HFF-Myc (cell line): ENCODE results near the gene PRPF6.
"Not testable (repeated sequence)": the region's sequence is repeated elsewhere in the genome, so short reads cannot be mapped to it uniquely, and the experiment has no call there.

Experiments
- DNase-seq: peaks from one replicate; pipeline ENCODE4 v3.0.0-alpha.2; 2011; ENCODE audit warnings: low read depth; ENCODE audit errors: extremely low read depth
- H3K4me3 ChIP-seq: replicated peaks from 2 replicates; pipeline ENCODE4 v1.5.1; 2011; ENCODE audit warnings: low read depth, mild to moderate bottlenecking, control low read depth, low read length
- TF ChIP-seq, protein P1 (sequence below): IDR thresholded peaks from 2 replicates; pipeline ENCODE4 v1.5.1; 2012; ENCODE audit warnings: mild to moderate bottlenecking, low read depth, low read length, control low read depth; ENCODE audit errors: missing control alignments

PRPF6 gene

DNA sequence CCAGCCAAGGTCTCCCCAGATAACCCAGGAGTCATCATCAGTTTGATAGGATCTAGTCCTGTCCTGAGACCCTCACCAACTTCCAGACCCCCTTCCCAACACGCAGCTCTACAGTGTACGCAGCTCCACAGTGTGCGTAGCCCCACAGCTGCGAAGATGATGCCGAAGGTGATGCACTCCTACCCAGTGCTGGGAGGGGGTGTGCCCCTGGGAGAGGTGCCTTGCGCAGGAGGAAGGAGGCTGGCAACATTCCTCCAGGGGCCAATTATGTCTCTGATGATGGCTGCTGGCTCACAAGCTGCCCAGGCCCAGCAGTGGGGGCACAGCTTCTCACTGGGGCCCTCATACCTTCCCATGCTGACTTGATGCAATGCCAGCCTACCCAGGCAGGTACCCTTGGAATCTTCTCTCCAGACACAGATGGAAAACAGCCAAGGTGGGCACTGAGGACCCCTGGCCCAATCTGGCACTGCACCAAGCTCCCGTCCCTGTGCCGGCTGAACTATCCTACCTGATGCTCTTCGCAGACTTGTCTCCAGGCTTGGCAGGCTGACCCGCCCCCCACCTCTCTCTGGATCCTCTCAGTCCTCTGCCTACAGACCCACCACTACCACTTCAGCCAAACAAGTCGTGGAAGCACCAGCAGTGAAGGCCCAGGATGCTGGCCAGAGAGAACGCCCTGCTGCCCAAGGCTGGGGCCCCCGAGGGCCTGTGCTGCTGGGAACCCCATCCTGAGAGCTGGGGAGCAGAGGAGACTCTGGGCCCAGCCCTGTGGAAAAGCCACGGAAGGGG lies 12.6 kb upstream of the PRPF6 start:
- peak overlapping the region; percentile 69 for H3K4me3 ChIP-seq
- no peak for DNase-seq
- TF ChIP-seq, protein P1, sequence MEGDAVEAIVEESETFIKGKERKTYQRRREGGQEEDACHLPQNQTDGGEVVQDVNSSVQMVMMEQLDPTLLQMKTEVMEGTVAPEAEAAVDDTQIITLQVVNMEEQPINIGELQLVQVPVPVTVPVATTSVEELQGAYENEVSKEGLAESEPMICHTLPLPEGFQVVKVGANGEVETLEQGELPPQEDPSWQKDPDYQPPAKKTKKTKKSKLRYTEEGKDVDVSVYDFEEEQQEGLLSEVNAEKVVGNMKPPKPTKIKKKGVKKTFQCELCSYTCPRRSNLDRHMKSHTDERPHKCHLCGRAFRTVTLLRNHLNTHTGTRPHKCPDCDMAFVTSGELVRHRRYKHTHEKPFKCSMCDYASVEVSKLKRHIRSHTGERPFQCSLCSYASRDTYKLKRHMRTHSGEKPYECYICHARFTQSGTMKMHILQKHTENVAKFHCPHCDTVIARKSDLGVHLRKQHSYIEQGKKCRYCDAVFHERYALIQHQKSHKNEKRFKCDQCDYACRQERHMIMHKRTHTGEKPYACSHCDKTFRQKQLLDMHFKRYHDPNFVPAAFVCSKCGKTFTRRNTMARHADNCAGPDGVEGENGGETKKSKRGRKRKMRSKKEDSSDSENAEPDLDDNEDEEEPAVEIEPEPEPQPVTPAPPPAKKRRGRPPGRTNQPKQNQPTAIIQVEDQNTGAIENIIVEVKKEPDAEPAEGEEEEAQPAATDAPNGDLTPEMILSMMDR: no peak

DNA sequence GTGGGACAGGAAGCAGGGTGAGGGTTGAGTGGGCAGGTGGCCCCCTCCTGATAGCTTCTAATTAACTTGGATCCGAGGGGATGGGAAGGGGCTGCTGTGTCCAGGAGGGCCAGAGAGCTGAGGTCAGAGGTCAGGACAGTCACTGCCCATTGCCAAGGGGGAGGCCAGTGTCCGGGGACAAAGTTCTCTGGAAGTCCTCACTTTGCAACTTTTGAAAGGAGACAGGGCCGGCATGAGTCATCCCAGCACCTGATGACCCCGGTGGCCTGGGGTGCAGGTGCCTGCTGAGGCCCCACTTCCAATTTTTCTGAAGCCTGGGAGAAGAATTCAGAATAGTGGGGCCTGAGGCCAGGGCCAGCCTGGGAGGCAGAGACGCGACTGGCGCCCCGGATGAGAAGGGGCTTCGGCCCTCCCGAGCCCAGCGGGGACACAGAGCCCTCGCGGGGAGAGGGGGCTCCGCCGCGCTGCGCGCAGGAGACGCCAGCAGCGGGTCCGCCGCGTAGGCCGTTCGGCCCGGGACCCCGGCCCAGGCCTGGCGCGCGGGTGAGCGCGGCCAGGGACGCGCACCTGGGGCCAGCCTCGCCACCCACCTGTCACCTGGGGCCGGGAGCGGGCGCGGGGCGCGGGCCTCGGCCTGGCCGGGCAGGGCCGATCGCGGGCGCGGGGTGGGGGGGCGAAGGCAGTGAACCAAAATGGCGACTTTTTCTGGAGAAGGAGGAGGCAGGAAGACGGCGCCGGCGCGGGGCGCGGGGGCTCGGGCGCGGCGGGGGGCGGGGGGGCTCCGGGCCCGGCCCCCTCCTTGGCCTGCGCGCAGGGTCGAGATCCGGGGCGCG lies 11.8 kb upstream of the PRPF6 start:
- TF ChIP-seq, protein P1: no peak
- peak overlapping the region; percentile 69 for H3K4me3 ChIP-seq
- no peak for DNase-seq

DNA sequence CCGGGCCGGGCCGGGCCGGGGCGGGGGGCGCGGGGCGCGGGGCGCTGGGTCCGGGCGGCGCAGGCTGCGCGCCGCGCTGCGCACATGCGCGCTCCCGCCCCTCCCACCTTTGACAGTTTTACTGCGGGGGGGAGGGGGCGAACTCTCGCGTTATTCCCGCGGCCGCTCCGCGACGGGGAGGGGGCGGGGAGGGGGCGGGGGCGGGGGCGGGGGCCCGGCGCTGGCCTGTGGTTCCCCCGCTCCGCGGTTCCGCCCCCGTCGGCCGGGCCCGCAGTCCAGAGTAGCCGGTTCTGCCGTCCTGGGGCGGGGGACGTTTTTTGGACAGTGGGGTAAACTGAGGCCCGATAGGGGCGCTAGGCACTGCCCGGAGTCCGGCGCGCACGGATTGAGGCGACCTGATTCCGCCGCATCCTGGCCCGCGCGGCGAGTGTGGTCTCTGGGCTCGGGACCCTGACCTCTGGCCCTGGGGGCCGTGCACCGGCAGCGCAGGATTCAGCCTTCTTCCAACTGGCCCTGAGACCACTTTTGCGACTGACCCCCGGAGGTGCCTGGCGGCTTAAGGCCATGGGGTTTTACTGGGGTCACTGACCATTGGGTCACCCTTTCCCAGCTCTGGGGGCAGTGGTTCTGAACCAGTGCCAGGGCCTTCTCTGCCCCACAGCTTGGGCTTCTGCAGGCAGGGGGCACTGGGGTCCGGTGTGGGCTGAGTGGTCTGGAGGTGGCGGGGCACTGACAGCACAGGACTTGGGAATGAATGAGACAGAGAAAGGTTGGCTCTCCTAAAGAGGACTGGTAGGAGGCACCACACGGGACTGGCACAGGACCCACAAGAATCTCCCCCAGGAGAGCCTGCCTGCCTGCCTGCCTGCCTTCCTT lies 10.9 kb upstream of the PRPF6 start, which contains the start of gene ZNF512B:
Gene ZNF512B, minus strand, starts transcription at position 93 of the 876 bp plus-strand sequence. CDS start 1,980 bp downstream, outside the sequence.
- TF ChIP-seq, protein P1: no peak
- peak within 1 kb of the TSS; percentile 69 for H3K4me3 ChIP-seq
- no peak for DNase-seq

GRCh38 chr20:63970714-63971431 lies 10.1 kb upstream of the PRPF6 start:
- no peak overlapping the region for H3K4me3 ChIP-seq

DNA sequence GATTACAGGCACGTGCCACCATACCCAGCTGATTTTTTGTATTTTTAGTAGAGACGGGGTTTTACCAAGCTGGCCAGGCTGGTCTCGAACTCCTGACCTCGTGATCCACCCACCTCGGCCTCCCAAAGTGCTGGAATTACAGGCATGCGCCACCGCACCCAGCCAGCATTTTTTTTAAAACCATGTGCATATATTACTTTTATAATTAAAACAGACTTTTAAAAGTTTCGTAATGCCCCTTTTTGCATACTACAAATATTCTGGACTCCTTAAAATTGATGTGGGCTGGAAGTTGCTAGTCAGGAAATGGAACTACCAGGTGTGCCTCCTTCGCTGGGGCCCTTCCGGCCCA lies 9.0 kb upstream of the PRPF6 start:
- H3K4me3 ChIP-seq, DNase-seq: not testable (repeated sequence)

More at GRCh38 chr20:63970714-63971431, 10.1 kb upstream of the PRPF6 start:
- TF ChIP-seq, protein P1: no peak
- DNase-seq: no peak

- H3K4me3 ChIP-seq: no peak overlapping the region
- TF ChIP-seq, protein P1: no peak
- no peak for DNase-seq
These were observed 8.4 kb upstream of the PRPF6 start for GRCh38 chr20:63972312-63973159.
